ENCODE results near the gene NAV3.

DNA sequence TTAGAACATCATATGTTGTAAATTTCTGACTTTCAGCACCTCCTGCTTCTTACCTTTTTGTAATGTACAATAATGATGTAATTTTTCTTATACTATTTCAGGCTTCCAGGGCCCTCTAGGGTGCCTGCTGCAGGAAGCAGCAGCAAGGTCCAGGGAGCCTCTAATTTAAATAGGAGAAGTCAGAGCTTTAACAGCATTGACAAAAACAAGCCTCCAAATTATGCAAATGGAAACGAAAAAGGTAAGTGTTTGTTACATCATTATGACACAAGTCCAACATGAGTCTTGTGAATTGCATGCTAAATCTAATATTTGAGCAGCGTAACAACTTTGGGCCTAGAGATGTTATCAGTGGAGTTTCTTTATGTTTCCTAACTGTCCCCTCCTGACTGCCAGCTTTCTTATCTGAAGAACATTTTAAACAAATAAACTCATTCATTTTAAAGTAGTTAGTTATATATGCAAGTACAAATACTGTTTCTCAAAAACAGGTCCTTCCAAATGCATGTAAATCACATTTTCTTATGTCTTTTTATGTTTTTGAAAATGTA, 167.6 kb downstream of the NAV3 start:
- TF ChIP-seq CTCF (IDR thresholded peaks at IDR 0.05) = no peak
- TF ChIP-seq POLR2A (IDR thresholded peaks at IDR 0.05) = no peak

All from right lobe of liver (tissue), 4 donors.